Hematopoietic multipotent progenitor cell (in vitro differentiated cells): ENCODE measurements around the gene BBC3. TPM values are rescaled to one million over a fixed set of nuclear protein-coding genes. Genes with fewer than 3 reads are reported as not detected.
"Not testable (repeated sequence)": the region's sequence is repeated elsewhere in the genome, so short reads cannot be mapped to it uniquely, and the experiment has no call there.

Experiments
- DNase-seq, 3 donors: peaks; one replicate each; pipeline ENCODE4 v3.0.0-alpha.2; 2011 to 2015; ENCODE audit warnings: low read depth in 2 of 3, low spot score in 2 of 3
- total RNA-seq: library from RNA; depleted of rRNA; stranded (reverse); fragments of >200 nt; gene quantifications from one replicate; pipeline ENCODE4 v1.2.3, GENCODE V29; 2012

The BBC3 gene, protein sequence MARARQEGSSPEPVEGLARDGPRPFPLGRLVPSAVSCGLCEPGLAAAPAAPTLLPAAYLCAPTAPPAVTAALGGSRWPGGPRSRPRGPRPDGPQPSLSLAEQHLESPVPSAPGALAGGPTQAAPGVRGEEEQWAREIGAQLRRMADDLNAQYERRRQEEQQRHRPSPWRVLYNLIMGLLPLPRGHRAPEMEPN
- 5.7 TPM for total RNA-seq

DNA sequence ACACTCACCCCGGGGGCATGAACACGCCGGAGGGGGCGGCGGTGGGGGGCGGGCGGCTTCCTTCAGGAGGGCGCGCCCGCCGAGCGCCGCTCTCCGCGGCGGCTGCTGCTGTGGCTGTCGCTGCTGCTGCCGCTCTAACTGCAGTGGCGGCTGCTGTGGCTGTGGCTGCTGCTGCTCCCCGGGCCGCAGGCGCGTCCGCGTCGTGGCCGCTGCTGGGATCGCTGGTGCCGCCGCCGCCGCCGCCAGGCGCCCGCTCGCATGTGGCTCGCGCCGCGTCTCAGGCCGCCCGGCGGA, at the start of gene BBC3:
Gene BBC3 (minus strand): TSS at position 279 of the 294 bp plus-strand sequence. CDS start 2,768 bp downstream, outside the sequence.
- DNase-seq, result no peak

DNA sequence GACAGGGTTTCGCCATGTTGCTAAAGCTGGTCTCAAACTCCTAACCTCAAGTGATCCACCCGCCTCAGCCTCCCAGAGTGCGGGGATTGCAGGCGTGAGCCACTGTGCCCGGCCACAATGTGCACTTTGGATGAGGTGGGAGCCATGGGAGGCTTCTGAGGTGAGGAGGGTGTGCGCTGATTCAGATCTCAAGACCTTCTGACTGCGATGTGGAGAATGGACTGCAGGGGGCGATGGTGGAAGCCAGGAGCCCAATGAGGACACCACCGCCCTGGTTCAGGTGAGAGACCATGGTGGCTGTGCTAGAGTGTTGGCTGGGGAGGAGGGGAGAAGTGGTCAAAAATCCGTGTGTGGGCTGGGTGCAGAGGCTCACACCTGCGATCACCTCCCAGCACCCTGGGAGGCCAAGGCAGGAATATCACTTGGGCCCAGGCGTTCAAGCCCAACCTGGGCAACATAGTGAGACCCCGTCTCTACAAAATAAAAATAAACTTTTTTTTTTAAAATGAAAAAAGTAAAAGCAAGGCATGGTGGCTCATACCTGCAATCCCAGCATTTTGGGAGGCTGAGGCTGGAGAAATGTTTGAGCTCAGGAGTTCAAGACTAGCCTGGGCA, 49.3 kb upstream of the BBC3 start:
- peak in 1 of 3 donors; percentile 50 for DNase-seq

DNA sequence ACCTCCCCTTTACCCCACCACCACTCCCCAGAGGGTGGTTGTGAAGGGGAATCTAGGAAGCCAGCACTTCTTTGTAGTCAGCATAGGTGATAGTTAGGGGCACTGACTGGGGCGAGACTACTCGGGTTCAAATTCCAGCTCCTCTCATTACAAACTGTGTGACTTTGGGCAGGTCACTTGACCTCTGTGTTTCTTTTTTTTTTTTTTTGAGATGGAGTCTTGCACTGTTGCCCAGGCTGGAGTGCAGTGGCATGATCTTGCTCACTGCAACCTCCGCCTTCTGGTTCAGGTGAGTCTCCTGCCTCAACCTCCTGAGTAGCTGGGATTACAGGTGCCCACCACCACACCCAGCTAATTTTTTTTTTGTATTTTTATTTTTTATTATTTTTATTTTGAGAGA, 45.5 kb upstream of the BBC3 start:
- DNase-seq, result not testable (repeated sequence)

DNA sequence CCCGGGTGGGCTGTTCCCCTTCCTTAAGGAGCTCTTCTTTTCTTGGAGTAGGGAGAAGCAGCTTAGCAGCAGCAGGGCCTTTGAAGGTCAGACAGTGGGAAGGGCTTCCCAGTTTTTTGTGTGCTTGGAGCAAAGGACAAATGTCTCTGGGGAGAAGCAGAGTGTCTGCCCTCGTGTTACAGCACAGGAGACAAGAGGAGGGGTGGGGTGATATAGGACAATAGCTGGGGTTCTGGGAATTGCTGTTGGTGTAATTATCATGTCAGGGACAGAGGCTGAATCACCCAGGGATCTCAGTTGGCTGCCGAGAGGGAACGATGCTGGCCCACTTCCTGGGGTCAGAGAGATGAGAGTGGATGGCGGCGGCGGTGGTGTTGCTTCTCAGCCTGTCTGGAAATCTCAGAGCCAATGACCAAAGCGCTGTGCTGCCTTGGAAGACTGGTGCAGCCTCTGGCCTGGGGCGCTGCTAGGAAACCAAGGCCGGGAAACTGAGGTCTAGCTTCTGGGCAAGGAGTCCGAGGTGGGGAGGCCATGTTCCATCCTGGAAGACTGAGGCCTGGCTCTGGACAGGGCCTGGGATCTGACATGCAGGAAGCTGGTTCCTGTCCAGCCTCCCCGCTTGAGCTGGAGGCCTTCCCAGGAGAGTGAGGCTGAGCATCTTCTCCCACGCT, 44.9 kb upstream of the BBC3 start:
- DNase-seq, result no peak

DNA sequence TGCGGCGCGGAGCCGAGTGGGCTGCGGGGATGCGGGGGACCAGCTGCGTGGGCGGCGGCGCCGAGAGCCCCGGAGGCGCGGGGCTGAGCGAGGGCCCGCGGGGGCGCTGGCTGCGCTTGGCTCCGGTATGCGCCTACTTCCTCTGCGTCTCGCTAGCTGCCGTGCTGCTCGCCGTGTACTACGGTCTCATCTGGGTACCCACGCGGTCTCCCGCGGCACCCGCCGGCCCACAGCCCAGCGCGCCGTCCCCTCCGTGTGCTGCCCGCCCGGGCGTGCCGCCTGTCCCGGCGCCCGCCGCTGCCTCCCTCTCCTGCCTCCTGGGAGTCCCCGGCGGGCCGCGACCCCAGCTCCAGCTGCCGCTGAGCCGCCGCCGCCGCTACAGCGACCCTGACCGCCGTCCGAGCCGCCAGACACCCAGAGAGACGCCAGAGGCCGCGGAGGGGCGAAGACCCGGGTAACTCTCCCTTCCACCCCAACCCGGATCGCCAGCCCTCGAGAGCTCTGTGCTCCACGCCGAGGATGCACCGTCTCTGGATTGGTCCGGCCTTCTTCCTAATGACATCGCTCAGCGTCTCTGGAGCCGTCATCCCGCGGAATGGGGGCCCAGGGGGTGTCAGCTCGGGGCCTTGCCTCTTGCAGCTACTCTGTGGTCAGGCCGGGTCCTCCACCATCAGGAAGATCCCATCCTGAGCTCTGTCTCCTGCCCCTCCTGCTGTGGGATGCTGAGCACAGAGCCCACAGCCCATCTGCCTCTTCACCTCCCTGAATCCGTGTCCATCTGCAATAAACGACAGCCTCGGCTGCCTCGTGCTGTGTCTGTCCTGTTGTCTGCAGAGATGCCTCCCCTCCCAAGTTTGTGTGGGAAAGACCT, 44.1 kb upstream of the BBC3 start:
- no peak for DNase-seq

DNA sequence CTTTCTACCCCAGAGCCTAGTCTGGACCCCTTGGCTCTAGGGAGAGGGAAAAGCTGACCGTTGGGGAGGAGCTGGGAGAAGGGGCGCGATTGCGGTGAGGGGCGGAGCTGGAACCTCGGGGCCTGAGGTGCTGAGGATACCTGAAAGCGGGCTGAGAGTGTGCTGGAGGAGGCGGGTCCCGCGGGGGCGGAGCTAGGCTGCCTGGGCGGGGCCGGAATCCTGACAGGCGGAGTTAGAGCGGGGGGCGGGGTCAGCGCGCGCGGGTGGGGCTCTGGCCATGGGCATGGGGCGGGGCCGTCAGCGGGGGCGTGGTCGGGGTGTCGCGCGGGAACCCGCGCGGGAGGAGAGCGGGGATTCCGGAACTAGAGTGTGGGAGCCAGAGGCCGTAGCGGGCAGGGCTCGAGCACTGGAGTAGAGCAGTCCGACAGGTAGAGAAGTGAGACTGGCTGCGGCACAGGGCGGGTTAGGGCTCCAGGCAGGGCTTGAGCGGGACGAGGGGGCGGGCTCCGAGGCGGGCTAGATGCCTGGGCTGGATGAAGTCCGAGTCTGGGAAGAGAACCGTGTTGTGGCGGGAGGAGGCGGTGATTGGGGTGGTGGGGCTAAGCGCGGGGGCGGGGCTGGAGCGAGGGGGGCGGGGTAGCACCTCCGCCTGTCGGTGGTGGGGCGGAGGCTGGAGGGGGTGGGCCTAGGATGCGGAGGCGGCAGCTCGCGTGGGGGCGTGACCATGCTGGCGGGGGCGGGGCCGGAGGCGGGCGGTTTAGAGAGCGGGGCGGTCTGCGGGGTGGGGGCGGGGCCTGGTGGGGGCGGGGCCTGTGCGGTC, 43.3 kb upstream of the BBC3 start, which contains the start of gene INAFM1:
Gene INAFM1 (plus strand): TSS at position 815 of the 820 bp plus-strand sequence. CDS start 35 bp downstream, outside the sequence.
- peak; percentile 94 to 99 (median 94) for DNase-seq

DNA sequence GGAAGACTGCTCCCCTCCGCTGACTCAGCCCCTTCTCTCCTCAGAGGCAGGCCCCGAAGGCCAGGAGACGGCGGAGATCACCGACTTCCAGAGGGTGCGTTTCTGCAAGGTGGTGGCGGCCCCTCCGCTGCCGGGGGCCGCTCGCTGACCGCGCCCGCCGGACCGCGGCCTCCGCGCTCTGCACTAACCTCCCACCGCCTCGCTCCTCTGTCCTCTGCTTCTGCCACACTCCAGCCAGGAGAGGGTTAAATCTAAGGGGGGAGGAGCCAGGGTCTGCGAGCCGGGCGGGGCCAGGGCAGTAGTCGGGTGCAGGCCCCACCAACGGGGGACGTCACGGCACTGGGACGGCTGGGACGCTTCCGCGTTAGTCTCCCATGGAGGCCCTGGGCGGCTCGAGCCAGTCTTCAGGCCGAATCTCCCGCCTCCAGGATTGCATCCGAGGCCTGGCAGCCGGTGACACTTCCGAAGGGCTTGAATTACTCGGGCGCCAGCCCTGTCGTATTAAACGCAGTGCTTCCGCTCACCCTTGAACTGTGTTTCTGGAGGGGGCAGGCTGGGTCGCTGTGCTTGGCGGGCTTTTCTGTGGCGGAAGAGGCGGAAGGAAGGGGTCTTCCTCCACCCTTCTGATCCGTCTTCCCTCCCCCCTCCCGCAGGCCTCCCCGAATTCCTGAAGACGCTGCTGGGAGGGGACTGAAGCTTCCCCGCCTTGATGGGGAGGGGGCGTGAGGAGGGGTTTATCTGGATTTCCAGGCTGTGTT, 42.5 kb upstream of the BBC3 start:
- DNase-seq, result peak; percentile 67 to 93 (median 88)

DNA sequence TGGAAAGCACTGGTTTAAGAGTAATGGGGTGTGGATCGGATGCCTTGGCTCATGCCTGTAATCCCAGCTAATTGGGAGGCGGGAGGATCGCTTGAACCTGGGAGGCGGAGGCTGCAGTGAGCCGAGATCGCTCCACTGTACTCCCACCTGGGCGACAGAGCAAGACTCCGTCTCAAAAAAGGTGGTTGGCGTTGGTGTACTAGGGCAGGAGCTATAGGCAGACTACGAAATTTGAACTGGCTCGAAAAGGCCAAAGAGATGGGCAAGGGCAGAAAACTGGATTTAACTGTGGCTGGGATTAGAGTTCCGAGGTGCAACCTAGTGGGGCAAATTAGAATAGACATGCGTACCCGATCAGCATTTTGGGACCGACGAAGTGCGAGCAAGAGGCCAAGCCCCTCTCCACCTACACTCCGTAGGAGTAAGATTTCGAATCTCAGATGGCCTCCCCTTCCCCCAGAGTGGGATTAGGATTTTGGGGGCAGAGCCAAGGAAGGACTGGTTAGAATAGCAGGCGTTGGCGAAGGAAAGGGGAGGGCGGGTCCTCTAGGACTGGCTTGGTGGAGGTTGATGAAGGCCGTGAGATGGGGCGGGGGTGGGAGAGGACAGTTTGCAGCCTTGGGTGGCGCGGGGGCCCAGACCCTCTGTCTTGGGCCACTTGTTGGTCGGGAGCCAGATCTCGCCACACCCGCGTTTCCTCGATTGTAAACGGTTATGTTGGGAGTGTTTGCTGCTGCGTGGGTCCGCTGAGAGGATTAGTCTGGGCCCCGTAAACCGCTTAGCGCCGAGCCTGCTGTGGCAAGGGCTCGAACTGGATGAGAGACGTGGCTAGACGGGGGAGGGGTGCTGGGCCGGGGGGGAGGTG, 41.7 kb upstream of the BBC3 start:
- DNase-seq, result peak in 1 of 3 donors; percentile 30

DNA sequence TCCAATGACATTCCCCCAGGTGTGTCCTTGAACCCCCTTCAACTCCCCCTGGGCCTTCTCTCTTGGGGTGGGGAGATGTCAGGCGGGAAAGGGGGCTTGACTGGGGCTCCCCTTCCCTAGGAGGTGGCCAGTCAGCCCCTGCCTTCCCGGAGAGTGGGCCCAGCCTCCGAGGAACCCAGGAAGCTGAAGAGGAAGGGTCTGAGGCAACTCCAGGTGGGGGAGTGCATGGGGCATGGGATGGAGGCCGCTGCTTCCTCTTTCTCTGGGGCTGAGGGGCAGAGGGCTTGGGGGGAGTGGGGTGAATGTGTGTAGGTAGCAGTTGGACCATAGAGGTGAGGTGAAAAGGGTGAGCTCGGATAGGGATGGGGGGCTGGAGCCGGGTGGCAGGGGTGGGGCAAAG, 41.0 kb upstream of the BBC3 start:
- no peak for DNase-seq

DNA sequence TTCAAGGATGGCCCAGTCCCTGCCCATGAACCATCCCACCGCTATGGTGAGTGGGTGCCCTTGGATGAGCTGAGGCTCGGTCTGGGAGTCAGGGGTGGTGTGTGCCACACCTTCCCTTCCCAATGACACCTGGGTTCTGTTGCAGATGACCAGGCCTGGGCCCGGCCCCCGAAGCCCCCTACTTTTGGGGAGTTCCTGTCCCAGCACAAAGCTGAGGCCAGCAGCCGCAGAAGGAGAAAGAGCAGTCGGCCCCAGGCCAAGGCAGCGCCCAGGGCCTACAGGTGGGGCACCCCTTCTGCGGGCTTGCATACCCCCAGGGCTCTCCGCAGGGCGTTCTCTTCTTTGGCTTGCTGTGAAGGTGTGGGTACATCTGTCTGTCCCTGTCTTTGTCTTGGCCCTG, 39.4 kb upstream of the BBC3 start:
- DNase-seq, result no peak

DNA sequence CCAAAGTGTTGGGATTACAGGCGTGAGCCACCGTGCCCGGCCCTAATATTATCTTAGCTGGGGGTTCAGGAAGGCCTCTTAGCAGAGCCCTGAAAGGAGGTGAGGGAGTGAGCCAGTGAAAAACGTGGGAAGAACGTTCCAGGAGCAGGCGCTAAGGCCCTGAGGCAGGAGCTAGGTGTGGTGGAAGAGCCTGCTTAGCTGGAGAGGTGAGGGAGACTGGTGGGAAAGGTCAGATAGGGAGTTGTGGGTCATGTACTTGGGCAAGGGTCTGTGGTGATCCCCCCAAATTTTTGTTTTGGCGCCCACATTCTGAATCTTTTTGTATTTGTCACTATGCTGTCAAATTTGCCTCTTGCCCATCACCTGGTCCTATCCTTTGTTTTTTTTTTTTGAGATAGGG, 38.6 kb upstream of the BBC3 start:
- no peak for DNase-seq

DNA sequence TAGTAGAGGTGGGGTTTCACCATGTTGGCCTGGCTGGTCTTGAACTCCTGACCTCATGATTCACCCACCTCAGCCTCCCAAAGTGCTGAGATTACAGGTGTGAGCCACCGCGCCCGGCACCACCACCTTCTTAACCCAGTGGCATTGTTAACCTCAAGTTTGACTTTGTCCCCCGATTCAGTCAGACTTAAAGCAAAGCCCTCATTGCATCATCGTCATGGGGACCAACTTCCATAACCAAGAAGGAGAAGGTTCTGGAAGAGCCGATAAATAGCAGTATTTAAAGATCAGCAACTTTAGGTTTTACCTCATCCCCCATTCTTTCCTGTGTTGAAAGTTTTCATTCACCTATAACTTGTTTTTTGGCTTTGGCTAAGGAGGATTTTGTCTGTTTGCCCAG, 37.0 kb upstream of the BBC3 start:
- no peak for DNase-seq

DNA sequence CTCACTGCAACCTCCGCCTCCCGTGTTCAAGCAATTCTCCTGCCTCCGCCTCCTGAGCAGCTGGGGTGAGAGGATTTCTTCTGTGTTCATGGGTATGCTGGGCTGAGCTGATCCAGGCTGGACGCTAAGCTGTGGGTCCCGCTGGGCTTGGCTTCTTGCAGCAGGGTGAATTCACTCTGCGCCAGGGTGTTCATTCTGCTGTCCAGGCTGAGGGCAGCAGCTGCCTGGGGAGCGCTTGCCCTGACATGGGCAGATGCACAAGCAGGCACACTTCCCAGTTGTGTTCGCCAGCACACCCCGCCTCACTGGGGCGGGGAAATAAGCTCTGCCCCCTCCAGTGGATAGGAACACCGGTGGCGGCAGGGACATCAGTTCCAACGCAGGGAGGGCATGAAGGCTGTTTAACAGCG, 36.4 kb upstream of the BBC3 start:
- no peak for DNase-seq

DNA sequence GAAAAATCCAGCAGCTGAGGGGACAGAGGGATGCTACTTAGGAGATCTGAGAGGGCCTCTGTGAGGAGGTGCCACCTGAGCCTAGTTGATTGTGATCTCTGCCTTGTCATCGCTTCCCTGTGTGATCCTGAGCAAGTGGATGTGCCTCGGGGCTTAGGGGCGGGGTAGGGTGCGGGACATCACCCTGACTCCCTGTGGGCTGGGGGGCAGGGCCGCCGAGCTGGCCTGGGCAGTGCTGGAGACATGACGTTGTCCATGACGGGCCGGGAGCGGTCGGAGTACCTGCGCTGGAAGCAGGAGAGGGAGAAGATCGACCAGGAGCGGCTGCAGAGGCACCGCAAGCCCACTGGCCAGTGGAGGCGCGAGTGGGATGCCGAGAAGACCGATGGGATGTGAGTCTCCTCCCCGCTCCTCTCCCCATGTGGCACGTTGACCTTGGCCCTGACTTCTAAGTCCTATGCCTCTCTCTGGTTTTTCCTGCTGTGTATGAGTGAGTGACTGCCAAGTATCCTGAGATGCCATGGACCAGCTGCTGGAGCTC, 35.5 kb upstream of the BBC3 start:
- DNase-seq, result no peak

DNA sequence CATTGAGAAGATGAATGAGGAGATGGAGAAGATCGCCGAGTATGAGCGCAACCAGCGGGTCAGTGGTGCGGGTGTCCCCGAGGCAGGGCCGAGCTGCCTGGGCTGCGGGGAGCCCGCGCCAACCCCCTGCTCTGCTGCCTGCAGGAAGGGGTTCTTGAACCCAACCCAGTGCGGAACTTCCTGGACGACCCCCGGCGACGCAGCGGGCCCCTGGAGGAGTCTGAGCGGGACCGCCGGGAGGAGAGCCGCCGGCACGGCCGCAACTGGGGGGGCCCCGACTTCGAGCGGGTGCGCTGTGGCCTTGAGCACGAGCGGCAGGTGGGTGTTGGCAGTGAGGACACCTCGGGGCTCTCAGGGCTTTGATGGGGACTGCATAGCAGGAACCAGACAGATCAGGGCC, 33.6 kb upstream of the BBC3 start:
- no peak for DNase-seq

DNA sequence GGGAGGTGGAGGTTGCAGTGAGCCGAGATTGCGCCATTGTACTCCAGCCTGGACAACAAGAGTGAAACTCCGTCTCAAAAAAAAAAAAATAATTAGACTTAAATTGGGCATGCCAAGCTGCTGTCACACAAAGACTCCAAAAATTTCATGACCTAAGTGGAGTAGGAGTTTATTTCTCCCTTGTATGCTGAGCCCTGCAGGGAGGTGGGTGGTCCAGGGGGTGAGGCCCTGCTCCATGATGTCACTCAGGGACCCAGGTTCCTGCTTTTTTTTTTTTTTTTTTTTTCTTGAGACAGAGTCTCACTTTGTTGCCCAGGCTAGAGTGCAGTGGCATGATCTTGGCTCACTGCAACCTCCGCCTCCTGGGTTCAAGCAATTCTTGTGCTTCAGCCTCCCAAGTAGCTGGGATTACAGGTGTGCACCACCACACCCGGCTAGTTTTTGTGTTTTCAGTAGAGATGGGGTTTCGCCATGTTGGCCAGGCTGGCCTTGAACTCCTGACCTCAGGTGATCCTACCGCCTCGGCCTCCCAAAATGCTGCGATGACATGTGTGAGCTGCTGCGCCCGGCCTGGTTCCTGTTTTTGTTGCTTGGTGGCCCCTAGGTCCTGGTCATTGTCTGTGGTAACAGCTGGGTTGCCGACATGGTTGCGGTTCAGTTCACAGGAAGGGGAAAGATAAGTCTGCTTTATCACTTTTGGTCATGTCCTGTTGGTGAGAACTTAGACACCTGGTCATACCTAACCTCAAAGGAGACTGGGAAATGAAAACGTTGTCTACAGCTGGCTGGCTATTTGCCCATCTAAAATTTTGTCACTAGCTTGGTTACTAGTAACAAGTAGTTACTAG, 31.2 kb upstream of the BBC3 start:
- DNase-seq, result peak in 1 of 3 donors; percentile 64

DNA sequence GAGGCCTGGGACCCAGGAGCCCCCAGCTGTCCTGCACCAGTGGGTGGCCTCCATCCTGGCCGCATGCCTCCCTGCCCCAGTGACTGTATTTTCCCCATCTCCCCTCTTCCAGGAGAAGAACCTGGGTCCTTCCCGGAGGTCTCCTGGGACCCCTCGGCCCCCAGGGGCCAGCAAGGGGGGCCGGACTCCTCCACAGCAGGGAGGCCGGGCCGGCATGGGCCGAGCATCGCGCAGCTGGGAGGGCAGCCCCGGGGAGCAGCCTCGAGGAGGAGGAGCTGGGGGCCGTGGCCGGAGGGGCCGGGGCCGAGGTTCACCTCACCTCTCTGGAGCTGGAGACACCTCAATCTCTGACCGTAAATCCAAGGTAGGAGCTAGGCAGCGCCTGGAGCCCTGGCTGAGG, 29.5 kb upstream of the BBC3 start:
- DNase-seq, result no peak
